ENCODE data around the gene SLC7A9.

GRCh38 chr19:32812571-32812970, 57.0 kb downstream of the SLC7A9 start:
- no peak for TF ChIP-seq CTCF (IDR thresholded peaks at IDR 0.05)
- TF ChIP-seq POLR2AphosphoS5 (IDR thresholded peaks at IDR 0.05): no peak
